ENCODE measurements around the gene CAMK2D. TPM values are rescaled to one million over a fixed set of nuclear protein-coding genes. Genes with fewer than 3 reads are reported as not detected.
A peak's percentile ranks its signal among the peaks of the same experiment; 100 is the strongest.

The CAMK2D gene
- total RNA-seq, 1 experiment from 2014 or later = 29.5 TPM

DNA sequence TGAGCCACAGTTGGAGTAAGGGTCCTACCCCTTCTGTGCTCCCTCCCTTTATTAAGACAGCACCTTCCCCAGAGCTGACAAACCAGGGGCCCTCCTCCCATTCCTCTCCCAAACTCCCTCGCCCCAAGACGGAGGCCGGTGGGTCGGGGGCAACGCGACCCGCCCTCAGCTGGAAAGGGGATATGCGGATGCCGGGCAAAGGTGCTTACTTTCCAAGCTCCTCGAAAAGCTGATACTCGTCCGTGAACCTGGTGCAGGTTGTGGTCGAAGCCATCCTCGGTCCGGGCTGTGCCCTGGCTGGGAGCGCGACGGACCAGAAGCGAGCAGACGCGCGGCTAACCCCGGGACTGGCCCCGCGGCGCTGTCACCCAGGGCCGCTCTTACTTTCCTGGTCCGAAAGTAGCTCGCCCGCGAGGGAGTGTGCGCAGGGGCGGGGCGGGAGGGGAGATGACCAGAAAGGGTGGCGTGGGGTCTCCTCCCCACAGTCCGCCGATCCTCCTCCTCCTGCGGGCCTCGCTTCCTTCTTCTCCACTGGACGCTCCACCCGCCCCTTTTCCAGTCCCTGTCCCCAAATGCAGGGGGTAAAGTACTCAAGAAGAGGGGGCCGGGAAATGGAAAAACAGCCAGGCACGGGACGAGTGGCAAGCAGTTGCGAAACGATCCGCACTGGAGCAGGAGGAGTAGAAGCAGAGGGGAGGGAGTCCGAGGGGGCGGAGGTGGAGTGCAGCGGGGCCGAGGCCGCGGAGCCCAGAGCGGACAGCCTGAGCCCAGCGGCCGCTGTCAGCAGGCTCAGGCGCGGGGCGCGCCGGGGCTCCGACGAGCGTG, 531 bp downstream of the CAMK2D start:
- Histone ChIP-seq H3K9me3 (ENCODE audit: control insufficient read depth, insufficient read depth, low read depth, low read length) (no peaks in the 10 kb centered on the region), H3K4me3 (ENCODE audit: low read depth in 2 of 2, low read length in 2 of 2) (peak overlapping the region; percentile 73 to 97), H3K4me1 (ENCODE audit: control insufficient read depth, insufficient read depth, low read length) (peaks cover 11% of the 10 kb centered on the region), H3K27ac (ENCODE audit: low read length) (peak overlapping the region; percentile 89), H3K36me3 (ENCODE audit: control insufficient read depth, insufficient read depth, low read length) (no peaks in the 10 kb centered on the region; the same call in none of the 2 replicates), H3K27me3 (ENCODE audit: control insufficient read depth, insufficient read depth, low read length) (no peaks in the 10 kb centered on the region)
- in situ Hi-C loops (cut with HindIII; ENCODE audit: low pct_unique_long_range_greater_than_20kb, low sequenced_read_pairs) = no loop called here
- TF ChIP-seq SIN3A (IDR thresholded peaks at IDR 0.05; ENCODE audit: borderline replicate concordance, insufficient read depth, low read depth, low read length) (no peak), POLR2AphosphoS5 (IDR thresholded peaks at IDR 0.05; ENCODE audit: low read depth, low read length) (no peak), TCF7L2 (IDR thresholded peaks at IDR 0.05; ENCODE audit: low read depth, low read length) (no peak)
- TF ChIP-seq, protein P1, sequence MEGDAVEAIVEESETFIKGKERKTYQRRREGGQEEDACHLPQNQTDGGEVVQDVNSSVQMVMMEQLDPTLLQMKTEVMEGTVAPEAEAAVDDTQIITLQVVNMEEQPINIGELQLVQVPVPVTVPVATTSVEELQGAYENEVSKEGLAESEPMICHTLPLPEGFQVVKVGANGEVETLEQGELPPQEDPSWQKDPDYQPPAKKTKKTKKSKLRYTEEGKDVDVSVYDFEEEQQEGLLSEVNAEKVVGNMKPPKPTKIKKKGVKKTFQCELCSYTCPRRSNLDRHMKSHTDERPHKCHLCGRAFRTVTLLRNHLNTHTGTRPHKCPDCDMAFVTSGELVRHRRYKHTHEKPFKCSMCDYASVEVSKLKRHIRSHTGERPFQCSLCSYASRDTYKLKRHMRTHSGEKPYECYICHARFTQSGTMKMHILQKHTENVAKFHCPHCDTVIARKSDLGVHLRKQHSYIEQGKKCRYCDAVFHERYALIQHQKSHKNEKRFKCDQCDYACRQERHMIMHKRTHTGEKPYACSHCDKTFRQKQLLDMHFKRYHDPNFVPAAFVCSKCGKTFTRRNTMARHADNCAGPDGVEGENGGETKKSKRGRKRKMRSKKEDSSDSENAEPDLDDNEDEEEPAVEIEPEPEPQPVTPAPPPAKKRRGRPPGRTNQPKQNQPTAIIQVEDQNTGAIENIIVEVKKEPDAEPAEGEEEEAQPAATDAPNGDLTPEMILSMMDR (IDR thresholded peaks at IDR 0.05) = no peak
- TF ChIP-seq, protein P2, sequence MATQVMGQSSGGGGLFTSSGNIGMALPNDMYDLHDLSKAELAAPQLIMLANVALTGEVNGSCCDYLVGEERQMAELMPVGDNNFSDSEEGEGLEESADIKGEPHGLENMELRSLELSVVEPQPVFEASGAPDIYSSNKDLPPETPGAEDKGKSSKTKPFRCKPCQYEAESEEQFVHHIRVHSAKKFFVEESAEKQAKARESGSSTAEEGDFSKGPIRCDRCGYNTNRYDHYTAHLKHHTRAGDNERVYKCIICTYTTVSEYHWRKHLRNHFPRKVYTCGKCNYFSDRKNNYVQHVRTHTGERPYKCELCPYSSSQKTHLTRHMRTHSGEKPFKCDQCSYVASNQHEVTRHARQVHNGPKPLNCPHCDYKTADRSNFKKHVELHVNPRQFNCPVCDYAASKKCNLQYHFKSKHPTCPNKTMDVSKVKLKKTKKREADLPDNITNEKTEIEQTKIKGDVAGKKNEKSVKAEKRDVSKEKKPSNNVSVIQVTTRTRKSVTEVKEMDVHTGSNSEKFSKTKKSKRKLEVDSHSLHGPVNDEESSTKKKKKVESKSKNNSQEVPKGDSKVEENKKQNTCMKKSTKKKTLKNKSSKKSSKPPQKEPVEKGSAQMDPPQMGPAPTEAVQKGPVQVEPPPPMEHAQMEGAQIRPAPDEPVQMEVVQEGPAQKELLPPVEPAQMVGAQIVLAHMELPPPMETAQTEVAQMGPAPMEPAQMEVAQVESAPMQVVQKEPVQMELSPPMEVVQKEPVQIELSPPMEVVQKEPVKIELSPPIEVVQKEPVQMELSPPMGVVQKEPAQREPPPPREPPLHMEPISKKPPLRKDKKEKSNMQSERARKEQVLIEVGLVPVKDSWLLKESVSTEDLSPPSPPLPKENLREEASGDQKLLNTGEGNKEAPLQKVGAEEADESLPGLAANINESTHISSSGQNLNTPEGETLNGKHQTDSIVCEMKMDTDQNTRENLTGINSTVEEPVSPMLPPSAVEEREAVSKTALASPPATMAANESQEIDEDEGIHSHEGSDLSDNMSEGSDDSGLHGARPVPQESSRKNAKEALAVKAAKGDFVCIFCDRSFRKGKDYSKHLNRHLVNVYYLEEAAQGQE (IDR thresholded peaks at IDR 0.05; ENCODE audit: insufficient read depth in 1 of 2, low read depth in 2 of 2, low read length in 1 of 2) = no peak
- DNase-seq (ENCODE audit: low read depth, low spot score) (no peak), ATAC-seq (peak; percentile 76)
- POLR2A ChIA-PET = interaction anchor here (0.6 kb wide), 1 partner anchor 186 kb away, joined by 3 read pairs; no protein-coding TSS in a partner anchor
- intact Hi-C loops (cut with micrococcal nuclease; ENCODE audit: unreplicated experiment) = loop anchor here (2.0 to 5.0 kb wide), 2 partner anchors 214 to 364 kb away; no protein-coding TSS in a partner anchor
- CTCF ChIA-PET = no interaction called here
- BruUV-seq (replicated peaks) = no TSS peak

DNA sequence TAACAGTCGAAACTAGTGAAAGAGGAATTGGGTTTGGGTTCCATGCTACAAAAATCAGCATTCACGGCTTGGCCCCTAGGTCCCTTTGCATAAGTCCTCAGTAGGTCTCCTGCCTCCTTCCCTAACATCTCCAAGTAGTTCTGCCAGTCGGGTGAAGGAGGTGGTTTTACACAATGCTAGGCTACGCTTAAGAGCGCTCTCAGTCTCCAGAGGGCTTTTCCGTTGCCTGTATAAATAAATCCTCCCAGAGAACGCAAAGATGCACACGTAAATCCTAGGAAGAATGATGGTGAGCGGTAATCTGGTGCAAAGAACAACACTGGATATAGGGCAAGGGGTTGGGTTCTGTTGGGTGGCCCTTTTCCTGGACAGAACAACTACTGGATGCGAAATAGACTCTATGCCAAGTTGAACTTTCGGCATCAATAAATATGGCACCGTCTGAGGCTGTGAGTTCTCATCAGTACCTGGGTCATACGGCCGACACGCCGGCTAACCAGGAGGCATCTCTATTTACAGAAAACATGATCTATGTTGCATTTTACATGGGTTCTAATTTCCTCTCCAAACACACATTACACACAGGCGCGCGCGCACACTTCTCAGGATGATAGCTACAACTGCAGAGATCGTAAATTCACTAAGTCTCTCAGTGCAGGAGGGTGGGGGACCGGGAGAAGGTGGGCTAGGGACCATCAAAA, 1.3 kb downstream of the CAMK2D start:
- peak overlapping the region; percentile 89 for H3K27ac ChIP-seq (ENCODE audit: low read length)
- in situ Hi-C loops (cut with HindIII; ENCODE audit: low pct_unique_long_range_greater_than_20kb, low sequenced_read_pairs) (no loop called here), intact Hi-C loops (cut with micrococcal nuclease; ENCODE audit: unreplicated experiment) (loop anchor here (2.0 to 5.0 kb wide), 2 partner anchors 213 to 363 kb away; no protein-coding TSS in a partner anchor)
- H3K36me3 ChIP-seq (ENCODE audit: control insufficient read depth, insufficient read depth, low read length) = no peaks in the 10 kb centered on the region; the same call in none of the 2 replicates
- TSS peak; percentile 44 for BruUV-seq (replicated peaks)
- H3K27me3 ChIP-seq (ENCODE audit: control insufficient read depth, insufficient read depth, low read length) = no peaks in the 10 kb centered on the region
- H3K4me3 ChIP-seq (ENCODE audit: low read depth in 2 of 2, low read length in 2 of 2) = peak overlapping the region; percentile 73 to 97
- ATAC-seq = peak; percentile 11
- DNase-seq (ENCODE audit: low read depth, low spot score) = no peak
- TF ChIP-seq, protein P1 (IDR thresholded peaks at IDR 0.05) = no peak
- no peak for TF ChIP-seq TCF7L2 (IDR thresholded peaks at IDR 0.05; ENCODE audit: low read depth, low read length)
- TF ChIP-seq SIN3A (IDR thresholded peaks at IDR 0.05; ENCODE audit: borderline replicate concordance, insufficient read depth, low read depth, low read length) = no peak
- TF ChIP-seq, protein P2 (IDR thresholded peaks at IDR 0.05; ENCODE audit: insufficient read depth in 1 of 2, low read depth in 2 of 2, low read length in 1 of 2) = no peak
- no peak for TF ChIP-seq POLR2AphosphoS5 (IDR thresholded peaks at IDR 0.05; ENCODE audit: low read depth, low read length)
- ChIA-PET POLR2A (interaction anchor here (0.6 kb wide), 1 partner anchor 187 kb away, joined by 3 read pairs; no protein-coding TSS in a partner anchor), CTCF (no interaction called here)
- no peaks in the 10 kb centered on the region for H3K9me3 ChIP-seq (ENCODE audit: control insufficient read depth, insufficient read depth, low read depth, low read length)
- peaks cover 12% of the 10 kb centered on the region for H3K4me1 ChIP-seq (ENCODE audit: control insufficient read depth, insufficient read depth, low read length)
